ENCODE data around the gene PHACTR1.

The PHACTR1 gene

GRCh38 chr6:12845224-12846004, 128.8 kb downstream of the PHACTR1 start:
- no peaks in the 10 kb centered on the region for H3K4me1 ChIP-seq (ENCODE audit: control insufficient read depth, insufficient read depth, low read length, unreplicated experiment)
- H3K27me3 ChIP-seq (ENCODE audit: insufficient read depth, low read length) = no peaks in the 10 kb centered on the region
- H3K36me3 ChIP-seq (ENCODE audit: insufficient read depth, low read length) = no peaks in the 10 kb centered on the region
- H3K27ac ChIP-seq (ENCODE audit: low read depth, low read length) = no peak overlapping the region
- H2AFZ ChIP-seq (ENCODE audit: low read length, unreplicated experiment) = no peak overlapping the region
- no peak overlapping the region for H3K4me3 ChIP-seq (ENCODE audit: low read depth, low read length)
- no peaks in the 10 kb centered on the region for H3K79me2 ChIP-seq (ENCODE audit: control insufficient read depth, insufficient read depth, low read length, unreplicated experiment)

- H2AFZ ChIP-seq (ENCODE audit: low read length, unreplicated experiment) = no peak overlapping the region
- H3K27me3 ChIP-seq (ENCODE audit: insufficient read depth, low read length) = no peaks in the 10 kb centered on the region
- no peaks in the 10 kb centered on the region for H3K4me1 ChIP-seq (ENCODE audit: control insufficient read depth, insufficient read depth, low read length, unreplicated experiment)
- no peaks in the 10 kb centered on the region for H3K79me2 ChIP-seq (ENCODE audit: control insufficient read depth, insufficient read depth, low read length, unreplicated experiment)
- no peak overlapping the region for H3K4me3 ChIP-seq (ENCODE audit: low read depth, low read length)
- H3K27ac ChIP-seq (ENCODE audit: low read depth, low read length) = no peak overlapping the region
- H3K36me3 ChIP-seq (ENCODE audit: insufficient read depth, low read length) = no peaks in the 10 kb centered on the region
These were observed 132.6 kb downstream of the PHACTR1 start for GRCh38 chr6:12848964-12849808.

GRCh38 chr6:12849809-12850198, 133.2 kb downstream of the PHACTR1 start:
- Histone ChIP-seq H3K4me1 (ENCODE audit: control insufficient read depth, insufficient read depth, low read length, unreplicated experiment) (no peaks in the 10 kb centered on the region), H3K4me3 (ENCODE audit: low read depth, low read length) (no peak overlapping the region), H3K79me2 (ENCODE audit: control insufficient read depth, insufficient read depth, low read length, unreplicated experiment) (no peaks in the 10 kb centered on the region), H3K27ac (ENCODE audit: low read depth, low read length) (no peak overlapping the region), H3K27me3 (ENCODE audit: insufficient read depth, low read length) (no peaks in the 10 kb centered on the region), H2AFZ (ENCODE audit: low read length, unreplicated experiment) (no peak overlapping the region), H3K36me3 (ENCODE audit: insufficient read depth, low read length) (no peaks in the 10 kb centered on the region)

GRCh38 chr6:12851123-12851695, 134.6 kb downstream of the PHACTR1 start:
- Histone ChIP-seq H3K4me3 (ENCODE audit: low read depth, low read length) (no peak overlapping the region), H3K36me3 (ENCODE audit: insufficient read depth, low read length) (no peaks in the 10 kb centered on the region), H3K27me3 (ENCODE audit: insufficient read depth, low read length) (no peaks in the 10 kb centered on the region)

GRCh38 chr6:12861603-12862002, 145.0 kb downstream of the PHACTR1 start:
- no peaks in the 10 kb centered on the region for H3K4me1 ChIP-seq (ENCODE audit: control insufficient read depth, insufficient read depth, low read length, unreplicated experiment)
- no peaks in the 10 kb centered on the region for H3K79me2 ChIP-seq (ENCODE audit: control insufficient read depth, insufficient read depth, low read length, unreplicated experiment)
- H2AFZ ChIP-seq (ENCODE audit: low read length, unreplicated experiment) = no peak overlapping the region
- H3K4me3 ChIP-seq (ENCODE audit: low read depth, low read length) = no peak overlapping the region
- no peak overlapping the region for H3K27ac ChIP-seq (ENCODE audit: low read depth, low read length)
- H3K27me3 ChIP-seq (ENCODE audit: insufficient read depth, low read length) = no peaks in the 10 kb centered on the region
- H3K36me3 ChIP-seq (ENCODE audit: insufficient read depth, low read length) = no peaks in the 10 kb centered on the region

More at GRCh38 chr6:12851123-12851695, 134.6 kb downstream of the PHACTR1 start:
- Histone ChIP-seq H2AFZ (ENCODE audit: low read length, unreplicated experiment) (no peak overlapping the region), H3K27ac (ENCODE audit: low read depth, low read length) (no peak overlapping the region), H3K79me2 (ENCODE audit: control insufficient read depth, insufficient read depth, low read length, unreplicated experiment) (no peaks in the 10 kb centered on the region), H3K4me1 (ENCODE audit: control insufficient read depth, insufficient read depth, low read length, unreplicated experiment) (no peaks in the 10 kb centered on the region)

- Histone ChIP-seq H3K27ac (ENCODE audit: low read depth, low read length) (no peak overlapping the region), H3K27me3 (ENCODE audit: insufficient read depth, low read length) (no peaks in the 10 kb centered on the region), H3K36me3 (ENCODE audit: insufficient read depth, low read length) (no peaks in the 10 kb centered on the region), H2AFZ (ENCODE audit: low read length, unreplicated experiment) (no peak overlapping the region), H3K79me2 (ENCODE audit: control insufficient read depth, insufficient read depth, low read length, unreplicated experiment) (no peaks in the 10 kb centered on the region), H3K4me1 (ENCODE audit: control insufficient read depth, insufficient read depth, low read length, unreplicated experiment) (no peaks in the 10 kb centered on the region), H3K4me3 (ENCODE audit: low read depth, low read length) (no peak overlapping the region)
These were observed 148.6 kb downstream of the PHACTR1 start for GRCh38 chr6:12865117-12865516.

GRCh38 chr6:12865671-12866181, 149.2 kb downstream of the PHACTR1 start:
- no peaks in the 10 kb centered on the region for H3K27me3 ChIP-seq (ENCODE audit: insufficient read depth, low read length)
- no peak overlapping the region for H2AFZ ChIP-seq (ENCODE audit: low read length, unreplicated experiment)
- H3K36me3 ChIP-seq (ENCODE audit: insufficient read depth, low read length) = no peaks in the 10 kb centered on the region
- no peaks in the 10 kb centered on the region for H3K4me1 ChIP-seq (ENCODE audit: control insufficient read depth, insufficient read depth, low read length, unreplicated experiment)
- H3K4me3 ChIP-seq (ENCODE audit: low read depth, low read length) = no peak overlapping the region
- no peak overlapping the region for H3K27ac ChIP-seq (ENCODE audit: low read depth, low read length)
- H3K79me2 ChIP-seq (ENCODE audit: control insufficient read depth, insufficient read depth, low read length, unreplicated experiment) = no peaks in the 10 kb centered on the region

- H3K79me2 ChIP-seq (ENCODE audit: control insufficient read depth, insufficient read depth, low read length, unreplicated experiment) = no peaks in the 10 kb centered on the region
- H3K36me3 ChIP-seq (ENCODE audit: insufficient read depth, low read length) = no peaks in the 10 kb centered on the region
- no peak overlapping the region for H3K27ac ChIP-seq (ENCODE audit: low read depth, low read length)
- H3K4me1 ChIP-seq (ENCODE audit: control insufficient read depth, insufficient read depth, low read length, unreplicated experiment) = no peaks in the 10 kb centered on the region
- no peaks in the 10 kb centered on the region for H3K27me3 ChIP-seq (ENCODE audit: insufficient read depth, low read length)
- H3K4me3 ChIP-seq (ENCODE audit: low read depth, low read length) = no peak overlapping the region
- H2AFZ ChIP-seq (ENCODE audit: low read length, unreplicated experiment) = no peak overlapping the region
These were observed 150.0 kb downstream of the PHACTR1 start for GRCh38 chr6:12866422-12867029.

GRCh38 chr6:12869816-12870432, 153.4 kb downstream of the PHACTR1 start:
- no peaks in the 10 kb centered on the region for H3K4me1 ChIP-seq (ENCODE audit: control insufficient read depth, insufficient read depth, low read length, unreplicated experiment)
- H3K36me3 ChIP-seq (ENCODE audit: insufficient read depth, low read length) = no peaks in the 10 kb centered on the region
- no peak overlapping the region for H3K4me3 ChIP-seq (ENCODE audit: low read depth, low read length)
- H3K27me3 ChIP-seq (ENCODE audit: insufficient read depth, low read length) = no peaks in the 10 kb centered on the region
- no peaks in the 10 kb centered on the region for H3K79me2 ChIP-seq (ENCODE audit: control insufficient read depth, insufficient read depth, low read length, unreplicated experiment)
- no peak overlapping the region for H2AFZ ChIP-seq (ENCODE audit: low read length, unreplicated experiment)
- H3K27ac ChIP-seq (ENCODE audit: low read depth, low read length) = no peak overlapping the region

- H3K4me3 ChIP-seq (ENCODE audit: low read depth, low read length) = no peak overlapping the region
- H2AFZ ChIP-seq (ENCODE audit: low read length, unreplicated experiment) = no peak overlapping the region
- H3K27ac ChIP-seq (ENCODE audit: low read depth, low read length) = no peak overlapping the region
- H3K27me3 ChIP-seq (ENCODE audit: insufficient read depth, low read length) = no peaks in the 10 kb centered on the region
- no peaks in the 10 kb centered on the region for H3K36me3 ChIP-seq (ENCODE audit: insufficient read depth, low read length)
- H3K79me2 ChIP-seq (ENCODE audit: control insufficient read depth, insufficient read depth, low read length, unreplicated experiment) = no peaks in the 10 kb centered on the region
- H3K4me1 ChIP-seq (ENCODE audit: control insufficient read depth, insufficient read depth, low read length, unreplicated experiment) = no peaks in the 10 kb centered on the region
These were observed 157.1 kb downstream of the PHACTR1 start for GRCh38 chr6:12873691-12874090.

Data from ACC112 (cell line).